SU-DHL-6 (cell line): ENCODE measurements around the gene ACSM6.

Experiments used
- EZH2phosphoT487 ChIP-seq: fragments of 200-600 bp; sonication (generic), shearing (Covaris generic); conservative IDR thresholded peaks from 2 replicates; pipeline ENCODE4 v1.6.1; 2018; ENCODE audit warnings: mild to moderate bottlenecking, antibody characterized with exemption, low read length, moderate library complexity, mixed read lengths
- TF ChIP-seq, protein P1 (sequence below): fragments of 200-600 bp; sonication (generic); IDR thresholded peaks from one replicate; pipeline ENCODE4 v1.5.1; 2017; ENCODE audit warnings: antibody characterized with exemption, mild to moderate bottlenecking, low read length, moderate library complexity; ENCODE audit not compliant: insufficient read depth, poor library complexity, severe bottlenecking

- TF ChIP-seq, protein P1, sequence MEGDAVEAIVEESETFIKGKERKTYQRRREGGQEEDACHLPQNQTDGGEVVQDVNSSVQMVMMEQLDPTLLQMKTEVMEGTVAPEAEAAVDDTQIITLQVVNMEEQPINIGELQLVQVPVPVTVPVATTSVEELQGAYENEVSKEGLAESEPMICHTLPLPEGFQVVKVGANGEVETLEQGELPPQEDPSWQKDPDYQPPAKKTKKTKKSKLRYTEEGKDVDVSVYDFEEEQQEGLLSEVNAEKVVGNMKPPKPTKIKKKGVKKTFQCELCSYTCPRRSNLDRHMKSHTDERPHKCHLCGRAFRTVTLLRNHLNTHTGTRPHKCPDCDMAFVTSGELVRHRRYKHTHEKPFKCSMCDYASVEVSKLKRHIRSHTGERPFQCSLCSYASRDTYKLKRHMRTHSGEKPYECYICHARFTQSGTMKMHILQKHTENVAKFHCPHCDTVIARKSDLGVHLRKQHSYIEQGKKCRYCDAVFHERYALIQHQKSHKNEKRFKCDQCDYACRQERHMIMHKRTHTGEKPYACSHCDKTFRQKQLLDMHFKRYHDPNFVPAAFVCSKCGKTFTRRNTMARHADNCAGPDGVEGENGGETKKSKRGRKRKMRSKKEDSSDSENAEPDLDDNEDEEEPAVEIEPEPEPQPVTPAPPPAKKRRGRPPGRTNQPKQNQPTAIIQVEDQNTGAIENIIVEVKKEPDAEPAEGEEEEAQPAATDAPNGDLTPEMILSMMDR, result no peak
- TF ChIP-seq EZH2phosphoT487, result no peak
Observed at GRCh38 chr10:95253686-95254085, 59.6 kb downstream of the ACSM6 start.
